ENCODE results near the gene RPP25L.
A peak's percentile ranks its signal among the peaks of the same experiment; 100 is the strongest.

Gene RPP25L

DNA sequence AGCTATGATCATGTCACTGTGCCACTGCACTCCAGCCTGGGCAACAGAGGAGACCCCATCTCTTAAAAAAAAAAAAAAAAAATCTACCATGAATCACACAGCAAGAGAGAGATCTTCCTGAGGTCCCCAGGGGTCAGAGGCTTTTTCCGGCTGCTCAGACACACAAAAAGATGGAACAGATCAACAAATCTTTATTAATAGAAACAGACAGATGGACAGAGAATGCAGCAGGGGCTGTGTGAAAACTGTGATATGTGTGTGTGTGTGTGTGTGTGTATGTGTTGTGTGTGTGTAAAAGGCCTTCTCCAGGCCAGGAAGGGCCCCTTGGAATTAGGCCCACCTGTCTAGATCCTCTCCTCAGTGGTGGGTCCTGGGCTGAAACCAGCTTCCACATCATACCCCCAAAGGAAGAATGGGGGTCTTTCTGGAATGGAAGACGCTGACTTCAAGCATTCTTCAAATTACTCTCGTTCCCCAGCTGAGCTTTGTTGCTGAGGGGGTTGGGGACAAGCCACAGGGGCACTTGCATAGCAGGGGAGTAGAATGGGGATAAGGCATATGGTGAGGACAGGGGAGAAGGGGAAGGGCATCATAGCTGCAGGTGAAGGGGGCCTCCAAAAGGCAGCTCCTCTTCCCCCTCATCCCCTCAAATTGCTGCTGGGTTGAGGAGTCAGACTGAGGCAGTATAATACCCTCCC is 22.8 kb upstream of the RPP25L start:
- ChIA-PET CTCF (interaction anchor here (0.5 to 2.1 kb wide), 22 partner anchors 9 to 1064 kb away, joined by 3 to 12 read pairs (median 6); partner anchors contain the start of genes DCTN3, GALT and IL11RA), POLR2A (ENCODE audit: low non-redundant PET) (interaction anchor here (0.6 to 1.1 kb wide), 4 partner anchors 12 to 162 kb away, joined by 3 to 10 read pairs (median 4); partner anchors contain the start of gene GALT)
- peak overlapping the region; percentile 79 for H3K27ac ChIP-seq
- TF ChIP-seq, protein P1, sequence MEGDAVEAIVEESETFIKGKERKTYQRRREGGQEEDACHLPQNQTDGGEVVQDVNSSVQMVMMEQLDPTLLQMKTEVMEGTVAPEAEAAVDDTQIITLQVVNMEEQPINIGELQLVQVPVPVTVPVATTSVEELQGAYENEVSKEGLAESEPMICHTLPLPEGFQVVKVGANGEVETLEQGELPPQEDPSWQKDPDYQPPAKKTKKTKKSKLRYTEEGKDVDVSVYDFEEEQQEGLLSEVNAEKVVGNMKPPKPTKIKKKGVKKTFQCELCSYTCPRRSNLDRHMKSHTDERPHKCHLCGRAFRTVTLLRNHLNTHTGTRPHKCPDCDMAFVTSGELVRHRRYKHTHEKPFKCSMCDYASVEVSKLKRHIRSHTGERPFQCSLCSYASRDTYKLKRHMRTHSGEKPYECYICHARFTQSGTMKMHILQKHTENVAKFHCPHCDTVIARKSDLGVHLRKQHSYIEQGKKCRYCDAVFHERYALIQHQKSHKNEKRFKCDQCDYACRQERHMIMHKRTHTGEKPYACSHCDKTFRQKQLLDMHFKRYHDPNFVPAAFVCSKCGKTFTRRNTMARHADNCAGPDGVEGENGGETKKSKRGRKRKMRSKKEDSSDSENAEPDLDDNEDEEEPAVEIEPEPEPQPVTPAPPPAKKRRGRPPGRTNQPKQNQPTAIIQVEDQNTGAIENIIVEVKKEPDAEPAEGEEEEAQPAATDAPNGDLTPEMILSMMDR (conservative IDR thresholded peaks at IDR 0.05; ENCODE audit: low read depth) = no peak
- no peak for DNase-seq (ENCODE audit: low spot score)

DNA sequence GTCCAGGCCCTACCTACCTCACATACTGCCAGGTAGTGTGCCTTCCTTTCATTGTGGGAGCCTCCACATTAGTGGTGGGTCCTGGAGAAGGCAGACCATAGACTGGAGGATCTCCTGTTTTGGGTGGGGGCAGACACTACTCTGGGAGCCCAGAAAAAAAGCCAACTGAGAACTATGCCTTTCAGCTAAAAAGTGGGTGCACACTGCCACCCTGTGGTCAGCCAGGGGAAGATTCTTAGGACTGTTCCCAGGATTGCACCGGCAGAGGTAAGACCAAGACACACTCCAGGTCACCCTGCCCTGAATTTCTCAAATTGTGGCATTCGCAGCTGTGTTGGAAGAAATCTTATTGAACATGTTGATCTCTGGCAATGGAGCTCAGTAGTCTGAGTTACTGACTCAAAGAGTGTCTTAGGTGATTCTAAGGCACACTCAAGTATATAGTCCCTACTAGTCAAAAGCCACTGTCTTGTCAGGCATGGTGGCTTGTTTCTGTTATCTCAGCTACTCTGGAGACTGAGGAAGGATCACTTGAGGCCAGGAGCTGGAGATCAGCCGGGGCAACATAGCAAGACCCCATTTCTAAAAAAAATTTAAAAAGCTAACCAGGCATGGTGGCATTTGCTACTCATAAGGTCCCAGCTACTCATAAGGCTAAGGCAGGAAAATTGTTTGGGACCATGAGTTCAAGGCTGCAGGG is 22.1 kb upstream of the RPP25L start:
- TF ChIP-seq, protein P1 (conservative IDR thresholded peaks at IDR 0.05; ENCODE audit: low read depth) = peak; percentile 98
- POLR2A ChIA-PET (ENCODE audit: low non-redundant PET) = interaction anchor here (0.7 kb wide), 2 partner anchors 24 to 163 kb away, joined by 4 to 10 read pairs; no protein-coding TSS in a partner anchor
- H3K27ac ChIP-seq = no peak overlapping the region
- CTCF ChIA-PET = interaction anchor here (0.6 to 2.1 kb wide), 25 partner anchors 9 to 1469 kb away, joined by 3 to 12 read pairs (median 6); partner anchors contain the start of genes DCTN3, GALT and IL11RA
- peak; percentile 87 for DNase-seq (ENCODE audit: low spot score)

DNA sequence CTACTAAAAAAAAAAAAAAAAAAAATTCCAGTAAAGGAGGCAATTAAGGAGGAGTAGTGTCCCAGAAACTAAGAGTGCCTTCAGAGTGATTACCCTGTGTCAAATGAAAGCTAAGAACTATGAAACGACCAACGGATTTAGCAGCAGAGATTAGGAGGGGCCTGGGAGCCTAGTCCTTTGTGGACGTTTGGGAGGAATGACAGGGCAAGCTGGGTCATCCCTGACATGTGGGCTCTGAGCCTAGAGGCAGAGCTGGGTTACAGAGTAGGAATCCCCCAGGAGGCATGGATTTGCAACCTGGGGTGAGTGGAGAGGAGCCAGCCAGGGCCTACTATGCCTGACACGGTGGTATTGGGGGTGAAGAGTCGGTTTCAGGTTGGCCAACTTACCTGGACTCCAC is 21.3 kb upstream of the RPP25L start:
- TF ChIP-seq, protein P1 (conservative IDR thresholded peaks at IDR 0.05; ENCODE audit: low read depth) = no peak
- DNase-seq (ENCODE audit: low spot score) = no peak
- CTCF ChIA-PET = interaction anchor here (0.6 to 2.1 kb wide), 19 partner anchors 8 to 1470 kb away, joined by 3 to 12 read pairs (median 6); partner anchors contain the start of genes DCTN3, ENHO and GALT
- POLR2A ChIA-PET (ENCODE audit: low non-redundant PET) = no interaction called here
- no peak overlapping the region for H3K27ac ChIP-seq

DNA sequence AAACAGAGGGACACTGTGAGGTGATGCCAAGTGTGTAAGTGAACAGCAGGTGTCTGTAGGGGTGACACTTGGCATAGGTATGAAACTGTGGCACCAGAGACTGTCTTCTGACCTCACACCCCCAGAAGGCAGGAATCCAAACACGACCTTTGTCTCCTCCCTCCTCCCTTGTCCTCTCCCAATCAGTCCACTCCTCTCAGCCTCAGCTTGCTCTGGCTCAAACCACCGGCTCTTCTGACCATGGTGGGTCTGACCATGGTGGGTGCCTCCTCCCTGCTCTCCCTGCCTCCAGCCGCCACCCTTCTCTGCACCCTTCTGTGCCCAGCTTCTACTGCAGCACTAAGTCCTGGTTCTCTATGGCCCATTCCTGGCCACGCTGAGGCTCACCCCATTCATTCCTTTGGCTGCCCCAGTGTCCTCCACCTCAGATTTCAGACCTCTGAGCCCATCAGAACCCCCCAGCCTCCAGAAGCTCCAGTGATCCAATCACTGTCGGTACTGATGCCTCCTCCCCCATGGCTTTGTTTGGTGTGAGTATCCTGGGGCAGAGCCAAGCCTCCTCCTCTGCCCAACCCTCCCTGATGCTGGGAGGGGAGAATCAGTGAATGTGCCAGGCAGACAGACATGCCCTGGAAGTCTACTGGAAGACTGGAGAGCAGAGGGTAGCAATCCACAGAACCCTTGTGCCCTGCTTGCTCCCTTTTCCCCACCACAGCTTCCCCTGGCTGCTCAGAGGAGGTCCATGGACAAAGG is 18.7 kb upstream of the RPP25L start:
- H3K27ac ChIP-seq = no peak overlapping the region
- TF ChIP-seq, protein P1 (conservative IDR thresholded peaks at IDR 0.05; ENCODE audit: low read depth) = no peak
- peak; percentile 45 for DNase-seq (ENCODE audit: low spot score)
- POLR2A ChIA-PET (ENCODE audit: low non-redundant PET) = no interaction called here
- CTCF ChIA-PET = no interaction called here

DNA sequence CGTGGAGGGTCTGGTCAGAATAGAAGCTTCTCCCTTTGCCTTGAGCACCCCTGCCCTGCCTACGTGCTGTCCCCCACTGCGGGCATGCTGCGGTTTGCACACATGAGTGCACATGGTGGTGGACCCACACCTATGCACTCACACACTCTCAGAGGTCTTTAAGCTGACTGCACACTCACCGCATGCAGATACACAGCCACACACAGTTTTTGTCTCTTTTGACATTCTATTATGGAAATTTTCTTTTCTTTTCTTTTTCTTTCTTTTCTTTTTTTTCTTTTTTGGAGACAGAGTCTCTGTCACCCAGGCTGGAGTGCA is 17.6 kb upstream of the RPP25L start:
- H3K27ac ChIP-seq = no peak overlapping the region
- TF ChIP-seq, protein P1 (conservative IDR thresholded peaks at IDR 0.05; ENCODE audit: low read depth) = no peak
- ChIA-PET POLR2A (ENCODE audit: low non-redundant PET) (no interaction called here), CTCF (no interaction called here)
- DNase-seq (ENCODE audit: low spot score) = no peak
